MCF 10A (cell line): ENCODE measurements around the gene IDI1. TPM values are rescaled to one million over a fixed set of nuclear protein-coding genes. Genes with fewer than 3 reads are reported as not detected.

Experiments used
- BruUV-seq: library from RNA; stranded (reverse); fragments of 400-500 nt; replicated peaks from 2 replicates; lab custom pipeline; 2021; lab: Mats Ljungman, UMichigan
- CTCF ChIA-PET: fragments of 300-600 bp; sonication (Branson Sonifier 250); formaldehyde crosslinking; extraction: SDS; loops from one replicate; lab custom pipeline; 2021; ENCODE audit warnings: antibody characterized with exemption, inconsistent platforms; lab: Yijun Ruan, JAX
- POLR2A ChIA-PET: fragments of 300-600, 350-650 bp; sonication (Branson Sonifier 250); formaldehyde crosslinking; extraction: SDS; loops from one replicate; lab custom pipeline; 2020; ENCODE audit warnings: antibody characterized with exemption, inconsistent platforms; lab: Yijun Ruan, JAX
- DNase-seq: peaks from one replicate; pipeline ENCODE4 v3.0.0-alpha.2; 2018; ENCODE audit not compliant: unreplicated experiment
- H3K27ac Mint-ChIP-seq: one replicate; pipeline ENCODE4 v1.8.0; 2022; ENCODE audit warnings: mild to moderate bottlenecking, low read depth, mixed read lengths; ENCODE audit not compliant: unreplicated experiment
- H3K27me3 Mint-ChIP-seq: one replicate; pipeline ENCODE4 v1.8.0; 2022; ENCODE audit warnings: mixed read lengths; ENCODE audit not compliant: insufficient read depth, unreplicated experiment
- H3K36me3 Mint-ChIP-seq: one replicate; pipeline ENCODE4 v1.8.0; 2022; ENCODE audit warnings: mild to moderate bottlenecking, moderate library complexity, mixed read lengths; ENCODE audit not compliant: insufficient read depth, unreplicated experiment
- H3K4me1 Mint-ChIP-seq: one replicate; pipeline ENCODE4 v1.8.0; 2022; ENCODE audit warnings: mixed read lengths; ENCODE audit not compliant: insufficient read depth, unreplicated experiment
- H3K4me3 Mint-ChIP-seq: one replicate; pipeline ENCODE4 v1.8.0; 2022; ENCODE audit warnings: mild to moderate bottlenecking, moderate library complexity, mixed read lengths; ENCODE audit not compliant: unreplicated experiment
- H3K9me3 Mint-ChIP-seq: one replicate; pipeline ENCODE4 v1.8.0; 2022; ENCODE audit warnings: mixed read lengths; ENCODE audit not compliant: unreplicated experiment
- CTCF ChIP-seq: fragments of 200-600 bp; IDR thresholded peaks from one replicate; pipeline ENCODE4 v1.8.0; 2022; ENCODE audit warnings: antibody characterized with exemption, mild to moderate bottlenecking; ENCODE audit not compliant: unreplicated experiment
- intact Hi-C: fragments of 100-400 bp; cut with micrococcal nuclease; formaldehyde crosslinking; loops from 2 replicates; pipeline ENCODE4 v1.14.1; 2022
- total RNA-seq: library from RNA; stranded (reverse); gene quantifications from 2 replicates; pipeline ENCODE4 v1.2.3, GENCODE V29; 2022

The IDI1 gene
- total RNA-seq, 1 experiment from 2014 or later: 25.1 TPM

DNA sequence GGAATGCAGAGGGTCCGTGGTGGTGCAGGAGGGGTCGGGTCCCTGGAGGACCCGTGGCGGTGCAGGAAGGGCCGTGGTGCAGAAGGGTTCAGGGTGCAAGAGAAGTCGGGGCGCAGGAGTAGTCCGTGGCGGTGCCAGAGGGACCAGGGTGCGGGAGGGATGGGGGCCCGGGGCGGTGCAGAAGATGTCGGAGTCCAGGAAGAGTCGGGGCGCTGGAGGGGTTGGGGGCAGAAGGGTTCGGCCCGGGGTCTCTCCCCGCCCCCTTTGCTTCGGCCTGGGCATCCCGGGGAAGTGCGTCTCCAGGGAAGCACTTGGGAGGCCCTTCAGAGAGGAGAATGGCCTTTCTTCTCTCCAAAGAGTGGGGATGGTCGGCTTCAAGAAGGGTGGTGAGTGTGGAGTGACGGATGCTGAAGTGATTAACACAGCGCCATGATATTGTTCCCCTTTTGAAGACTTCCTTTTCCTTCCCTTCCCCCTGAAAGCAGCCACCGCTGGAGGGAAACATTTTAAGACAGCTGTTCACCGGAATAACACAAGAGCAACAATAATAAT, 8.3 kb upstream of the IDI1 start:
- H3K36me3 Mint-ChIP-seq: peaks cover 27% of the 10 kb centered on the region
- no peak for TF ChIP-seq CTCF
- CTCF ChIA-PET: no interaction called here
- H3K4me1 Mint-ChIP-seq: peaks cover 36% of the 10 kb centered on the region
- peak overlapping the region; percentile 99 for H3K4me3 Mint-ChIP-seq
- intact Hi-C loops: no loop called here
- BruUV-seq: no TSS peak
- no peak for DNase-seq
- peak overlapping the region; percentile 95 for H3K27ac Mint-ChIP-seq
- no peaks in the 10 kb centered on the region for H3K9me3 Mint-ChIP-seq
- POLR2A ChIA-PET: interaction anchor here (0.6 to 11.5 kb wide), 10 partner anchors 8 to 240 kb away, joined by 3 to 217 read pairs (median 5); partner anchors contain the start of gene IDI1
- no peaks in the 10 kb centered on the region for H3K27me3 Mint-ChIP-seq

DNA sequence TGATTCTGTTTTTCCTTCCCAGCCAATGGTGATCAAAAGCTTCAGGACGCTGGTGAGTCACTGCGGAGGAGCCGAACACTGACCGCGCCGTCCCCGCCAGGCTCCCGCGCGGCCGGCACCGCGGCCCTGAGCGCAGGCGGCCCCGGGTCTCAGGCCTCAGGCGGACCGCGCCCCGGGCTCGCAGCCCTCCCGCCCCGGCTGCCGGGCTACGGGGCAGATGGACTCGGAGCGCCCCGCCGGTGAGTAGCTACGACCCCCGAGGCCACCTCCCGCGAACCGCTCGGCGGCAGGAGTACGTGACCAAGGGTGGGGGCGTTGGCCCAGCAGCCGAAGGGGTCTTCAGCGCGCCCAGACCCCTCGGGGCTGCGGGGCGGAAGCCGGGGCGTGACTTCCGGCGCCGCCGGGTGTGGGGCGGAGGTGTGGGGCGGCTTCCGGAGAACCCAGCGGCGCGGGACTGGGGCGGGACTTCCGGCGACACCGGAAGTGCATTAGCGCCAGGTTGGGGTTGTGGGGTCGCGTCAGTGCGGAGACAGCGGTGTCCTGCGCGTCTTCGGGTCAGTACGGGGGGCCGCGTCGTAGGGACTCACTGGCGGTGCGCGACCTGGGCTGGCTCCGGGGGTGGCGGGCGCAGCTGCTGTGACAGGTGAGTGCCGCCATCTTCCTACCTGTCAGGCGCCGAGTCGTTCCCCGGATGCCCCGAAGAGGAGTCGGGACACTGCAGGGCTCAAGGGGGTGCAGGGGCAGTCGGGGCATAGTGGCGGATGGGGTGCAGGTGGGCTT, 7.6 kb upstream of the IDI1 start, which contains the start of gene WDR37:
Gene WDR37 (plus strand): TSS at position 60 of the 780 bp plus-strand sequence. CDS start 15,771 bp downstream, outside the sequence.
- Mint-ChIP-seq H3K4me1 (peaks cover 30% of the 10 kb centered on the region), H3K27me3 (no peaks in the 10 kb centered on the region), H3K9me3 (no peaks in the 10 kb centered on the region), H3K36me3 (peaks cover 27% of the 10 kb centered on the region), H3K27ac (peak within 1 kb of the TSS; percentile 95), H3K4me3 (peak within 1 kb of the TSS; percentile 99)
- no TSS peak for BruUV-seq
- ChIA-PET POLR2A (interaction anchor here (0.6 to 11.5 kb wide), 11 partner anchors 9 to 128 kb away, joined by 3 to 217 read pairs (median 6); partner anchors contain the start of genes GTPBP4 and LARP4B), CTCF (no interaction called here)
- no peak for TF ChIP-seq CTCF
- peak; percentile 87 for DNase-seq
- intact Hi-C loops: no loop called here

GRCh38 chr10:1054684-1055083, 5.8 kb upstream of the IDI1 start:
- no TSS peak for BruUV-seq
- Mint-ChIP-seq H3K9me3 (no peaks in the 10 kb centered on the region), H3K36me3 (peaks cover 21% of the 10 kb centered on the region), H3K27ac (peak overlapping the region; percentile 95), H3K4me1 (peaks cover 25% of the 10 kb centered on the region), H3K4me3 (peak overlapping the region; percentile 99), H3K27me3 (no peaks in the 10 kb centered on the region)
- POLR2A ChIA-PET: interaction anchor here (0.6 to 11.5 kb wide), 6 partner anchors 11 to 681 kb away, joined by 3 to 217 read pairs (median 15); partner anchors contain the start of gene GTPBP4
- CTCF ChIA-PET: interaction anchor here (0.9 kb wide), 1 partner anchor 11 kb away, joined by 7 read pairs; no protein-coding TSS in a partner anchor
- TF ChIP-seq CTCF: no peak
- peak; percentile 55 for DNase-seq
- intact Hi-C loops: no loop called here

- no peak for TF ChIP-seq CTCF
- Mint-ChIP-seq H3K27ac (peak overlapping the region; percentile 99), H3K4me3 (peak overlapping the region; percentile 88), H3K36me3 (peaks cover 21% of the 10 kb centered on the region), H3K27me3 (no peaks in the 10 kb centered on the region), H3K4me1 (peaks cover 32% of the 10 kb centered on the region), H3K9me3 (no peaks in the 10 kb centered on the region)
- ChIA-PET POLR2A (interaction anchor here (0.6 to 11.5 kb wide), 7 partner anchors 9 to 639 kb away, joined by 4 to 217 read pairs (median 46); partner anchors contain the start of genes GTPBP4 and LARP4B), CTCF (interaction anchor here (0.5 to 1.3 kb wide), 5 partner anchors 9 to 370 kb away, joined by 3 to 5 read pairs (median 5); no protein-coding TSS in a partner anchor)
- intact Hi-C loops: no loop called here
- DNase-seq: peak; percentile 71
- BruUV-seq: no TSS peak
Measured at GRCh38 chr10:1050554-1050953, 1.6 kb upstream of the IDI1 start.
